Measurements from ENCODE around the gene SYNGR3.
A peak's percentile ranks its signal among the peaks of the same experiment; 100 is the strongest.
"Not testable (repeated sequence)": the region's sequence is repeated elsewhere in the genome, so short reads cannot be mapped to it uniquely, and the experiment has no call there.

SYNGR3 gene

GRCh38 chr16:1989209-1990100 is at the start of gene SYNGR3:
Gene SYNGR3, plus strand, starts transcription at chr16:1989970. Its CDS starts 133 bp downstream, at chr16:1990103.
- DNase-seq (ENCODE audit: low spot score) = no peak

- DNase-seq (ENCODE audit: low spot score) = no peak
Observed at GRCh38 chr16:1940273-1941161, 49.3 kb upstream of the SYNGR3 start.

GRCh38 chr16:1941162-1942046 is 48.4 kb upstream of the SYNGR3 start:
- no peak for DNase-seq (ENCODE audit: low spot score)

GRCh38 chr16:1942047-1942809 is 47.5 kb upstream of the SYNGR3 start:
- DNase-seq (ENCODE audit: low spot score) = no peak

GRCh38 chr16:1942810-1943726 is 46.7 kb upstream of the SYNGR3 start, which contains the start of gene MSRB1:
Gene MSRB1, minus strand, starts transcription at chr16:1943199. Its CDS starts 43 bp downstream, at chr16:1943156.
- peak; percentile 99 for DNase-seq (ENCODE audit: low spot score)

GRCh38 chr16:1944612-1945199 is 45.1 kb upstream of the SYNGR3 start:
- no peak for DNase-seq (ENCODE audit: low spot score)

- no peak for DNase-seq (ENCODE audit: low spot score)
Observed at GRCh38 chr16:1945559-1946391, 44.0 kb upstream of the SYNGR3 start.

GRCh38 chr16:1946495-1947368 is 43.0 kb upstream of the SYNGR3 start:
- no peak for DNase-seq (ENCODE audit: low spot score)

GRCh38 chr16:1947369-1947670 is 42.5 kb upstream of the SYNGR3 start:
- no peak for DNase-seq (ENCODE audit: low spot score)

GRCh38 chr16:1949507-1949906 is 40.3 kb upstream of the SYNGR3 start:
- DNase-seq (ENCODE audit: low spot score) = no peak

- no peak for DNase-seq (ENCODE audit: low spot score)
Observed at GRCh38 chr16:1950047-1950446, 39.7 kb upstream of the SYNGR3 start.

GRCh38 chr16:1950559-1950958 is 39.2 kb upstream of the SYNGR3 start:
- DNase-seq (ENCODE audit: low spot score) = no peak

- DNase-seq (ENCODE audit: low spot score) = no peak
Observed at GRCh38 chr16:1953734-1954133, 36.0 kb upstream of the SYNGR3 start.

- DNase-seq (ENCODE audit: low spot score) = not testable (repeated sequence)
Observed at GRCh38 chr16:1957434-1958142, 32.2 kb upstream of the SYNGR3 start.

- DNase-seq (ENCODE audit: low spot score) = not testable (repeated sequence)
Observed at GRCh38 chr16:1958143-1958491, 31.7 kb upstream of the SYNGR3 start.

- no peak for DNase-seq (ENCODE audit: low spot score)
Observed at GRCh38 chr16:1958715-1959268, 31.0 kb upstream of the SYNGR3 start.

Data from LoVo (cell line).